ENCODE data around the gene TEKT5.

TEKT5 gene

GRCh38 chr16:10583269-10583668 lies 111.5 kb downstream of the TEKT5 start:
- no peak overlapping the region for H3K4me3 ChIP-seq (ENCODE audit: insufficient read depth, low read depth, low read length)
- H3K27ac ChIP-seq (ENCODE audit: insufficient read depth, low read depth, low read length, poor library complexity, severe bottlenecking) = no peak overlapping the region
- H3K9me3 ChIP-seq (ENCODE audit: control insufficient read depth, low read length) = no peaks in the 10 kb centered on the region
- H3K27me3 ChIP-seq (ENCODE audit: control insufficient read depth, insufficient read depth, low read length, poor library complexity, severe bottlenecking) = peaks cover 5% of the 10 kb centered on the region
- H3K4me1 ChIP-seq (ENCODE audit: control insufficient read depth, insufficient read depth, low read length) = peaks cover 15% of the 10 kb centered on the region
- H3K36me3 ChIP-seq (ENCODE audit: control insufficient read depth, insufficient read depth, low read length) = no peaks in the 10 kb centered on the region
- WGBS, 2 experiments = 92% methylated on average over 4 of the region's 4 CpGs

GRCh38 chr16:10581507-10581906 lies 113.2 kb downstream of the TEKT5 start:
- WGBS, 2 experiments = 54 to 74% methylated on average over 1 to 2 of the region's 2 CpGs
- Histone ChIP-seq H3K9me3 (ENCODE audit: control insufficient read depth, low read length) (no peaks in the 10 kb centered on the region), H3K36me3 (ENCODE audit: control insufficient read depth, insufficient read depth, low read length) (no peaks in the 10 kb centered on the region), H3K27me3 (ENCODE audit: control insufficient read depth, insufficient read depth, low read length, poor library complexity, severe bottlenecking) (peaks cover 5% of the 10 kb centered on the region), H3K4me3 (ENCODE audit: insufficient read depth, low read depth, low read length) (no peak overlapping the region), H3K4me1 (ENCODE audit: control insufficient read depth, insufficient read depth, low read length) (peaks cover 29% of the 10 kb centered on the region), H3K27ac (ENCODE audit: insufficient read depth, low read depth, low read length, poor library complexity, severe bottlenecking) (no peak overlapping the region)

GRCh38 chr16:10580883-10581247 lies 113.9 kb downstream of the TEKT5 start:
- Histone ChIP-seq H3K9me3 (ENCODE audit: control insufficient read depth, low read length) (no peaks in the 10 kb centered on the region), H3K27me3 (ENCODE audit: control insufficient read depth, insufficient read depth, low read length, poor library complexity, severe bottlenecking) (peaks cover 5% of the 10 kb centered on the region), H3K4me3 (ENCODE audit: insufficient read depth, low read depth, low read length) (peak overlapping the region; percentile 75), H3K27ac (ENCODE audit: insufficient read depth, low read depth, low read length, poor library complexity, severe bottlenecking) (no peak overlapping the region), H3K36me3 (ENCODE audit: control insufficient read depth, insufficient read depth, low read length) (no peaks in the 10 kb centered on the region), H3K4me1 (ENCODE audit: control insufficient read depth, insufficient read depth, low read length) (peaks cover 29% of the 10 kb centered on the region)
- 34 to 40% methylated on average over 6 to 7 of the region's 7 CpGs for WGBS, 2 experiments

- 0 to 1% methylated on average over 91 of the region's 91 CpGs for WGBS, 2 experiments
- Histone ChIP-seq H3K4me1 (ENCODE audit: control insufficient read depth, insufficient read depth, low read length) (peaks cover 27% of the 10 kb centered on the region), H3K4me3 (ENCODE audit: insufficient read depth, low read depth, low read length) (peak within 1 kb of the TSS; percentile 75), H3K9me3 (ENCODE audit: control insufficient read depth, low read length) (no peaks in the 10 kb centered on the region), H3K27ac (ENCODE audit: insufficient read depth, low read depth, low read length, poor library complexity, severe bottlenecking) (no peak within 1 kb of the TSS), H3K27me3 (ENCODE audit: control insufficient read depth, insufficient read depth, low read length, poor library complexity, severe bottlenecking) (peaks cover 5% of the 10 kb centered on the region), H3K36me3 (ENCODE audit: control insufficient read depth, insufficient read depth, low read length) (no peaks in the 10 kb centered on the region)
These were observed 114.5 kb downstream of the TEKT5 start, which contains the start of gene EMP2 for GRCh38 chr16:10579965-10580882. EMP2 (minus strand) TSS chr16:10580598; CDS start chr16:10547617, 32,981 bp downstream.

- no peak overlapping the region for H3K27ac ChIP-seq (ENCODE audit: insufficient read depth, low read depth, low read length, poor library complexity, severe bottlenecking)
- no peaks in the 10 kb centered on the region for H3K9me3 ChIP-seq (ENCODE audit: control insufficient read depth, low read length)
- 19 to 25% methylated on average over 6 of the region's 6 CpGs for WGBS, 2 experiments
- H3K4me1 ChIP-seq (ENCODE audit: control insufficient read depth, insufficient read depth, low read length) = peaks cover 24% of the 10 kb centered on the region
- H3K36me3 ChIP-seq (ENCODE audit: control insufficient read depth, insufficient read depth, low read length) = no peaks in the 10 kb centered on the region
- H3K27me3 ChIP-seq (ENCODE audit: control insufficient read depth, insufficient read depth, low read length, poor library complexity, severe bottlenecking) = peaks cover 5% of the 10 kb centered on the region
- H3K4me3 ChIP-seq (ENCODE audit: insufficient read depth, low read depth, low read length) = peak overlapping the region; percentile 75
These were observed 115.2 kb downstream of the TEKT5 start for GRCh38 chr16:10579575-10579964.

GRCh38 chr16:10578474-10579316 lies 116.0 kb downstream of the TEKT5 start:
- no peaks in the 10 kb centered on the region for H3K36me3 ChIP-seq (ENCODE audit: control insufficient read depth, insufficient read depth, low read length)
- peaks cover 24% of the 10 kb centered on the region for H3K4me1 ChIP-seq (ENCODE audit: control insufficient read depth, insufficient read depth, low read length)
- H3K9me3 ChIP-seq (ENCODE audit: control insufficient read depth, low read length) = no peaks in the 10 kb centered on the region
- no peak overlapping the region for H3K27ac ChIP-seq (ENCODE audit: insufficient read depth, low read depth, low read length, poor library complexity, severe bottlenecking)
- WGBS, 2 experiments = 85 to 86% methylated on average over 20 of the region's 20 CpGs
- no peak overlapping the region for H3K4me3 ChIP-seq (ENCODE audit: insufficient read depth, low read depth, low read length)
- H3K27me3 ChIP-seq (ENCODE audit: control insufficient read depth, insufficient read depth, low read length, poor library complexity, severe bottlenecking) = peaks cover 5% of the 10 kb centered on the region

All from ectodermal cell (in vitro differentiated cells).